Skeletal muscle tissue (tissue), 4 donors: ENCODE data around the gene DNAJC8. TPM values are rescaled to one million over a fixed set of nuclear protein-coding genes. Genes with fewer than 3 reads are reported as not detected.
A peak's percentile ranks its signal among the peaks of the same experiment; 100 is the strongest.

Source experiments
- H3K27ac ChIP-seq: one replicate; pipeline ENCODE4 v1.7.0; 2013; ENCODE audit warnings: mild to moderate bottlenecking, low read depth, low read length, inconsistent platforms
- H3K27me3 ChIP-seq, 3 donors: one replicate each; pipeline ENCODE4 v1.7.0; 2013; ENCODE audit warnings: low read length in 3 of 3; ENCODE audit not compliant: control insufficient read depth in 3 of 3, insufficient read depth in 3 of 3
- H3K36me3 ChIP-seq, 3 donors: one replicate each; pipeline ENCODE4 v1.7.0; 2013; ENCODE audit warnings: low read length in 3 of 3; ENCODE audit not compliant: control insufficient read depth in 3 of 3, insufficient read depth in 3 of 3
- H3K4me1 ChIP-seq, 3 donors: one replicate each; pipeline ENCODE4 v1.7.0; 2013; ENCODE audit warnings: low read length in 3 of 3, mild to moderate bottlenecking in 3 of 3; ENCODE audit not compliant: control insufficient read depth in 3 of 3, insufficient read depth in 3 of 3
- H3K4me3 ChIP-seq, 3 donors: one replicate each; pipeline ENCODE4 v1.7.0; 2013; ENCODE audit warnings: low read length in 3 of 3
- H3K9ac ChIP-seq, 3 donors: one replicate each; pipeline ENCODE4 v1.7.0; 2013; ENCODE audit warnings: low read length in 3 of 3, mild to moderate bottlenecking in 3 of 3, moderate library complexity in 2 of 3, low read depth in 1 of 3
- H3K9me3 ChIP-seq, 3 donors: one replicate each; pipeline ENCODE4 v1.7.0; 2013; ENCODE audit warnings: low read length in 3 of 3; ENCODE audit not compliant: control insufficient read depth in 3 of 3
- total RNA-seq: library from RNA; depleted of rRNA; stranded (reverse); fragments of >200 nt; gene quantifications from one replicate; pipeline ENCODE4 v1.2.3, GENCODE V29; 2014
- donor health status: Osteomylitis.

The DNAJC8 gene
- total RNA-seq, 1 donor from 2014 or later: 27.1 TPM

DNA sequence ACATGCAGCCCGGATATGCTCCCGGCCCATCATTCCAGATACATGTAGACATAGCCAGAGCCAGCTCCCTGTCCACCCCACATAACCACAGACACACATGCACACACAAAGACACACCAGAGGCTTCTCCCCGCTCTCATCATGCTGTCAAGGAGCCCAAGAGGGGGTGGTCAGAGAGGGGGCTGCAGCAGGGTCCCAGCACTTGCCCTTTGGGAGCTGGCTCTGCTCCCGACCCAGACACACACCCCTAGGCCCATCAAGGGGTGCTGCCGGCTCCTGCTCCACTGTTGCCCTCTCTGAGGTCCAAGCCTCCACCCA is 58.9 kb downstream of the DNAJC8 start:
- no peak overlapping the region for H3K4me3 ChIP-seq
- peak overlapping the region; percentile 73 for H3K27ac ChIP-seq
- H3K9me3 ChIP-seq: no peaks in the 10 kb centered on the region
- H3K36me3 ChIP-seq: no peaks in the 10 kb centered on the region
- no peaks in the 10 kb centered on the region for H3K27me3 ChIP-seq
- H3K9ac ChIP-seq: peak overlapping the region in 1 of 3 donors; percentile 23
- peaks cover 10 to 17% (median 15%) of the 10 kb centered on the region in 3 donors for H3K4me1 ChIP-seq

DNA sequence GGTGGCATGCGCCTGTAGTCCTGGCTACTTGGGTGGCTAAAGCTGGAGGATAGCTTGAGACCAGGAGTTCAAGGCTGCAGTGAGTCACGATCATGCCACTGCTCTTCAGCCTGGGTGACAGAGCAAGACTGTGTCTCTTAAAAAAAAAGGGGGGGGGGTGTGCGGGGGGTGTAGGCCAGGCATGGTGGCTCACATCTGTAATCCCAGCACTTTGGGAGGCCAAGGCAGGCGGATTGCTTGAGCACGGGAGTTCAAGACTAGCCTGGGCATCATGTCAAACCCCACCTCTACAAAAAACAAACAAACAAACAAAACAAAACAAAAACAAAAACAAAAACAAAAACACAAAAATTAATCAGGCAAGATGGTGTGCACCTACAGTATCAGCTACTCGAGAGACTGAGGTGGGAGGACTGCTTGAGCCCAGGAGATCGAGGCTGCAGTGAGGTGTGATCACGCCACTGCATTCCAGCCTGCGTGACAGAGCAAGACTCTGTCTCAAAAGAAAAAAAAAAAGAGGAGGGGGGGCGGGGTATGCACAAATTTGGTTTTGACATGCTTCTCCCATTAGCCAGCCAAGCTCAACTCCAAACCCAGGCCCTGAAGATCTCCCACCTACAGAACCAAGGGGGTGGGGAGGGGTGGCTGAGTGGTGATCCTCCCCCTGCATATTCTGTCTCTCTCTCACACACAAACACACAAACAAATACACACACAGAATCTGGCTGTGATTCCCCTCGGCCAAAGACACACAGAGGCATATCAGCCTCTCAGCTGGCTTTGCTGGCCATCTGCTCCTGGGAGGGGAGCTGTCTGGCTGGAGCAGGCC is 59.5 kb downstream of the DNAJC8 start:
- no peaks in the 10 kb centered on the region for H3K27me3 ChIP-seq
- H3K36me3 ChIP-seq: no peaks in the 10 kb centered on the region
- H3K4me1 ChIP-seq: peaks cover 10 to 17% (median 15%) of the 10 kb centered on the region in 3 donors
- no peaks in the 10 kb centered on the region for H3K9me3 ChIP-seq
- H3K4me3 ChIP-seq: no peak overlapping the region
- peak overlapping the region; percentile 73 for H3K27ac ChIP-seq
- H3K9ac ChIP-seq: peak overlapping the region in 1 of 3 donors; percentile 23

DNA sequence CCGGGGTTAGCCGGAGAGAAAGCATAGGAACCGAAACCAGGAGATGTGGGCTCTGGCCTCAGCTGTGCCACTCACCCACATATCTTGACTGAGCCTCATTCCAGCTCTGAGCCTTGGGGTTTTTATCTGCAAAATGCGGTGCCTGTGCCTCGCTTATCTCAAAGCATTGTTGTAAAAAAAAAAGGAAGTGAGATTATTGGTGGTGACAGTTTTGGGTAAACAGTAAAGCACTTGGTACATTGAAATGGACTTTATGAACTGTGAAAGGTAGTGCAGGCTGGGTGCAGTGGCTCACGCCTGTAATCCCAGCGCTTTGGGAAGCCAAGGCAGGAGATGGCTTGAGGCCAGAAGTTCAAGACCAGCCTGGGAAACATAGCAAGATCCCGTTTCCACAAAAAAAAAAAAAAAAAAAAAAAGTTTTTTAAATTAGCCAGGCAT is 60.1 kb downstream of the DNAJC8 start:
- H3K4me3 ChIP-seq: no peak overlapping the region
- H3K9ac ChIP-seq: peak overlapping the region in 1 of 3 donors; percentile 57

DNA sequence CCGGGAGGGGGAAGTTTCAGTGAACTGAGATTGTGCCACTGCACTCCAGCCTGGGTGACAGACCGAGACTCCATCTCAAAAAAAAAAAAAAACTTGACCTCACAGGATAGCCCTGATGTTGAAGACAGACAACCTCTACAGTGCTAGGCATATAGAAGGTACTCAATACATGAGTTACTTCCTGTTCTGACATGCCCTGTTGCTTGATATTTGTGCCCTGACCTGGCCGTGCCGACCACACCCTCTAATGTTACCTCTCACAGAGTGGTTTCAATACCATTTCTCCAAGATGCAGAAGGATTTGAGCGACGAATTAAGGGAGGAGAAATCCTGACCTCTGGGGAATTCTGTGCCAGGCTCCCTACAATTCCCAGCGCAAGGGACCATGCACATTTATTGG is 61.6 kb downstream of the DNAJC8 start:
- Histone ChIP-seq H3K4me1 (peaks cover 10 to 17% (median 15%) of the 10 kb centered on the region in 3 donors), H3K36me3 (no peaks in the 10 kb centered on the region), H3K4me3 (no peak overlapping the region), H3K27ac (no peak overlapping the region), H3K9me3 (no peaks in the 10 kb centered on the region), H3K27me3 (no peaks in the 10 kb centered on the region), H3K9ac (no peak overlapping the region)

More for the DNA sequence above, 60.1 kb downstream of the DNAJC8 start:
- Histone ChIP-seq H3K36me3 (no peaks in the 10 kb centered on the region), H3K27ac (peak overlapping the region; percentile 73), H3K9me3 (no peaks in the 10 kb centered on the region), H3K4me1 (peaks cover 10 to 17% (median 15%) of the 10 kb centered on the region in 3 donors), H3K27me3 (no peaks in the 10 kb centered on the region)

DNA sequence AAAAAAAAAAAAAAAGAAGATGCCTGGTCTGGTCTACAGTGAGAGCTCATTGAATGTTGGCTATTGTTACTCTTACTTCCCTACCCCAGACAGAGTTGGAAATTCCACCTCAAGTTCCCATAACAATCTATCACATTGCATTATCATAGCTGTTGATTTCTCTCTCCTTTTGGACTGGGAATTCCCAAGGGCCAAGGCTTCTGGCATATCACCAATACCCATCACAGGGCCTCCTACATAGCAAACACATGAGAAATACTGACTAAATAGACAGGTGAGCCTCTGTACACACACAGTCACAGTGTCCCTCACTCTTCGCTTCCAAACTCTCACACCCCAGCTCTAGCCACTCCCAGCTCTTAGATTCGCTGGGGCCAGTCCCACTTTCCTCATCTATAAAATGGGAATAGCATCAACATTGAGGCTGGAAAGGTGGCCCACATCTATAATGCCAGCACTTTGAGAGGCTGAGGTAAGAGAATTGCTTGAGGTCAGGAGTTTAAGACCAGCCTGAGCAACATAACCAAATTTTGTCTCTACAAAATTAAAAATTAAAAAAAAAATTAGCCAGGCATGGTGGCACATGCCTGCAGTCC is 62.7 kb downstream of the DNAJC8 start:
- no peaks in the 10 kb centered on the region for H3K27me3 ChIP-seq
- no peaks in the 10 kb centered on the region for H3K9me3 ChIP-seq
- no peak overlapping the region for H3K4me3 ChIP-seq
- no peak overlapping the region for H3K27ac ChIP-seq
- no peaks in the 10 kb centered on the region for H3K36me3 ChIP-seq
- H3K4me1 ChIP-seq: peaks cover 10 to 17% (median 15%) of the 10 kb centered on the region in 3 donors
- H3K9ac ChIP-seq: no peak overlapping the region

DNA sequence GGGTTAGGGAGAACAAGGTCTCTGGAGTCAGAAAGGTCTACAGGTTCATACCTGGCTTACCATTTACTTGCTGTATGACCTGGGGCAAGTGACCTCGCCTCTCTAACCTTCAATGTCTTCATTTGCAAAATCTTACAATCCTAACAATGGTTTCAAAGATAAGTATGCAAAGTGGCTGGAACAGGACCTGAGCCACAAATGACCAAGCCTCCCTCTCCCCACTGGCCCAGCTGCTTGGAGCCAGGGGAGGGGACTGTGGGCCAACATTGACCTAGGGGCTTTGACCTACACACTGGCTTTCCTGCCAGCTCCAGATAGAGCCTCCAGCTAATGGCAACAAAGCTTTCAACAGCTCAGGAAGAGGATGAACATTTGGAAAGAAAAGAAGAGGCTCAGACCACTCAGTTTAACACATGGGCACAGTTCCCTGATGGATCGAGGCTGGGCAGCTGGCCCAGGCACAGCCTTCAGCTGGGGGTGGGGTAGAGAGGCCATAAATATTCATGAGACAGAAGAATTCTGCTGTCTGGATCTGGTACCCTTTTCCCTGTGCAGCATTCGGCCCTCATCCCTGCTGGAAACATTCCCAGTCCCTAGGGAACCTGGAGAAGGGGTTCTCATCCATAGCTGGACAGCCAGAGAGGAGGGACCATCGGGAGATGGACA is 69.2 kb downstream of the DNAJC8 start:
- no peaks in the 10 kb centered on the region for H3K36me3 ChIP-seq
- H3K9me3 ChIP-seq: no peaks in the 10 kb centered on the region
- no peak overlapping the region for H3K27ac ChIP-seq
- H3K27me3 ChIP-seq: no peaks in the 10 kb centered on the region
- H3K4me1 ChIP-seq: peaks cover 0 to 5% (median 3%) of the 10 kb centered on the region in 3 donors
- no peak overlapping the region for H3K9ac ChIP-seq
- H3K4me3 ChIP-seq: no peak overlapping the region

DNA sequence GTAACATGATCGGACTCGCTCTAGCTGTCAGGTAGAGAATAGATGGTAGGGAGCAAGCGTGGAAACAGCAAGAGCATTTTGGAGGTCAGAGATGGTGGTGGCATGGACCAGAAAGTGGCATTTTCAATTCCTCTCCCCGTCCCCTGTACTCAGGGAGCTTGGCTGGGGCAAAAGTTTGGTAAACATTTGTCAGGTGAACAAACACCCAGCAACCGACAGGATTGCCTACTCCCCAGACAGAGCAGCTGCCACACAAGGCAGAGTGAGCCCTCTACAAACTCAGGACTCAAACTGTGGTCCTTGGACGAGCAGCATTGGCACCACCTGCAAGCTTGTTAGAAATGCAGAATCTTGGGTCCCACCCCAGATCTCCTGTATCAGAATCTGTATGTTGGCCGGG is 70.7 kb downstream of the DNAJC8 start:
- Histone ChIP-seq H3K27me3 (no peaks in the 10 kb centered on the region), H3K4me1 (peaks cover 0 to 5% (median 3%) of the 10 kb centered on the region in 3 donors), H3K9ac (no peak overlapping the region), H3K9me3 (no peaks in the 10 kb centered on the region), H3K27ac (no peak overlapping the region), H3K4me3 (no peak overlapping the region), H3K36me3 (no peaks in the 10 kb centered on the region)

DNA sequence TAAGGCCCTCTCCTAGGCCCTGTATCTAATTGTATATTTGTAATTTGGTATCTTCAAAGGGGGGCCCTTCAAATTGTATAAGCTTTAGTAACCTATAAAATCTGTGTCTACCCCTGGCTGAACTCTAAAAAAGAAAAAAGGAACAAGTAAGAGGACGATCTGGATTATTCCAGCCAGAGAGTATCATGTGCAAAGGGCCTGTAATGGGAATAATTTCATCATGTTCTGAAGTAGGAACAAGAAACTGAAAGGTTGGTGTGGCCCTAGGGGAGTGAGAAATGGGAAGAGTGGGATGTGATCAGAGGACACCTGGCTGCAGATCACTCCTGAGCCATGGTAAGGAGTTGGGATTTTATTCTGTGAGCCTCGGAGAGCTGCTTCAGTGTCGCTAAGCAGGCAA is 71.1 kb downstream of the DNAJC8 start:
- no peaks in the 10 kb centered on the region for H3K27me3 ChIP-seq
- H3K4me1 ChIP-seq: peaks cover 0 to 5% (median 3%) of the 10 kb centered on the region in 3 donors
- no peak overlapping the region for H3K27ac ChIP-seq
- H3K4me3 ChIP-seq: no peak overlapping the region
- no peaks in the 10 kb centered on the region for H3K36me3 ChIP-seq
- H3K9ac ChIP-seq: no peak overlapping the region
- no peaks in the 10 kb centered on the region for H3K9me3 ChIP-seq

DNA sequence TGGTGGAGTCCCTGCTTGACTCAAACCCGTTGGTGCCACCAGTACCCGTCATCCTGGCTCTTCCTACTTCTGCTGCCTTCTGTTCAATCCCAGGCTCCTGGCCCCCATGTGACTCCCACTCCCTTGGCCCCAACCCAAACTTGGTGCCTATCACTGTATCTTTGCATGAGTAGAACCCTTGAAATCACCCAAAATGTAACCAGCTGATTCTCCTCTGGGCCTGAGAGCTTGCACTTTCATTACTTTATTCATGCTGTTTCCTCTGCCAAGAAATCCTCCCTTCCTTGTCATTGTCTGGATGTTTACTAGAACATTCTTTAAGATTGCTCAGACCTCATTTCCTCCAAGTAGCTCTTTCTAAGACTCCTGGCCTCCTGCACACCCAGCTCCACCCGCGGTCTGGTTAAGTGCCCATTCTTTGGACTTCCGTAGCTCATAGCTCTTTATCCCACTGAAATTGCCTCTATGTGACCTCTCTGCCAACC is 72.0 kb downstream of the DNAJC8 start:
- peaks cover 0 to 5% (median 3%) of the 10 kb centered on the region in 3 donors for H3K4me1 ChIP-seq
- H3K9ac ChIP-seq: no peak overlapping the region
- no peak overlapping the region for H3K4me3 ChIP-seq
- no peaks in the 10 kb centered on the region for H3K9me3 ChIP-seq
- H3K27ac ChIP-seq: peak overlapping the region; percentile 17
- H3K27me3 ChIP-seq: no peaks in the 10 kb centered on the region
- H3K36me3 ChIP-seq: no peaks in the 10 kb centered on the region

DNA sequence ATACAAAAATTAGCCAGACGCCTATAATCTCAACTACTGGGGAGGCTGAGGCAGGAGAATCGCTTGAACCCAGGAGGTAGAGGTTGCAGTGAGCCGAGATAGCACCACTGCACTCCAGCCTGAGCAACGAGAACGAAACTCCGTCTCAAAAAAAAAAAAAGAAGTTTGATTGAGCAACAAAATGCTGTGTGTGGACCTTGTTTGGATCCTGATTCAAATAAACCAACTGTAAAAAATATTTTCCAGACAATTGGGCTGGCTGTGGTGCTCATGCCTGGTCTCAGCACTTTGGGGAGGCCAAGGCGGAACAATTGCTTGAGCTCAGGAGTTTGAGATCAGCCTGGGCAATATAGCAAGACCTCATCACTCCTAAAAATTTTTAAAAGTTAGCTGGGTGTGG is 73.1 kb downstream of the DNAJC8 start:
- Histone ChIP-seq H3K9ac (no peak overlapping the region), H3K36me3 (no peaks in the 10 kb centered on the region), H3K27ac (no peak overlapping the region), H3K27me3 (no peaks in the 10 kb centered on the region), H3K9me3 (no peaks in the 10 kb centered on the region), H3K4me3 (no peak overlapping the region), H3K4me1 (peaks cover 0 to 5% (median 3%) of the 10 kb centered on the region in 3 donors)
